HT1080 (cell line): Measurements from ENCODE around the gene TMEM184A. TPM values are rescaled to one million over a fixed set of nuclear protein-coding genes. Genes with fewer than 3 reads are reported as not detected.

Experiments
- DNase-seq: peaks from one replicate; pipeline ENCODE4 v3.0.0-alpha.2; 2015; ENCODE audit warnings: low read depth
- total RNA-seq: library from RNA; depleted of rRNA; stranded (reverse); fragments of >200 nt; shearing (Covaris generic); gene quantifications from 2 replicates; pipeline ENCODE4 v1.2.3, GENCODE V29; 2014

TMEM184A gene
- total RNA-seq, 1 experiment from 2014 or later = 1.5 TPM

DNA sequence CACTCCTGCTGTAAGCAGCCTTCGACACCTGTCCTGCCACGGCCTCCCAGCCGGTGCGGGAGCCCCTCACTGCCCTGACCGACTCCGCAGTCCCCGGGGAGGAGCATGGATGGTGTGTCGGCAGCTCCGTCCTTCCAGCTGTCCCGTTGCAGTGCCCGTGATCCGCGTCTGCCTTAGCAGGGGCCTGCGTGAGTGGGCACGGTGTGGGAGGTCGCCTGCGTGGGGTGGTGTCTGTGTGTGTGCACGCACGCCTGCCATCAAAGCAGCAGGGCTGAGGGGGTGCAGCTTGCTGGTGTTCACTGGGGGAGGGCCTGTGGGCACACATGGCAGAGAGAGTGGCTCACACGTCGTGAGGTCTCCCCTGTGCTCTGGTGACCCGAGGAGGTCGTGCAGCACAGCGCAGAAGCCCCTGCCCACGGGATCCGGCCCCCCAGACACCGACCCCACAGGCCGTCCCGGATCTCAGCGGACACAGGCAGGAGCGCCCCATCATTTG, 15.2 kb downstream of the TMEM184A start:
- no peak for DNase-seq

DNA sequence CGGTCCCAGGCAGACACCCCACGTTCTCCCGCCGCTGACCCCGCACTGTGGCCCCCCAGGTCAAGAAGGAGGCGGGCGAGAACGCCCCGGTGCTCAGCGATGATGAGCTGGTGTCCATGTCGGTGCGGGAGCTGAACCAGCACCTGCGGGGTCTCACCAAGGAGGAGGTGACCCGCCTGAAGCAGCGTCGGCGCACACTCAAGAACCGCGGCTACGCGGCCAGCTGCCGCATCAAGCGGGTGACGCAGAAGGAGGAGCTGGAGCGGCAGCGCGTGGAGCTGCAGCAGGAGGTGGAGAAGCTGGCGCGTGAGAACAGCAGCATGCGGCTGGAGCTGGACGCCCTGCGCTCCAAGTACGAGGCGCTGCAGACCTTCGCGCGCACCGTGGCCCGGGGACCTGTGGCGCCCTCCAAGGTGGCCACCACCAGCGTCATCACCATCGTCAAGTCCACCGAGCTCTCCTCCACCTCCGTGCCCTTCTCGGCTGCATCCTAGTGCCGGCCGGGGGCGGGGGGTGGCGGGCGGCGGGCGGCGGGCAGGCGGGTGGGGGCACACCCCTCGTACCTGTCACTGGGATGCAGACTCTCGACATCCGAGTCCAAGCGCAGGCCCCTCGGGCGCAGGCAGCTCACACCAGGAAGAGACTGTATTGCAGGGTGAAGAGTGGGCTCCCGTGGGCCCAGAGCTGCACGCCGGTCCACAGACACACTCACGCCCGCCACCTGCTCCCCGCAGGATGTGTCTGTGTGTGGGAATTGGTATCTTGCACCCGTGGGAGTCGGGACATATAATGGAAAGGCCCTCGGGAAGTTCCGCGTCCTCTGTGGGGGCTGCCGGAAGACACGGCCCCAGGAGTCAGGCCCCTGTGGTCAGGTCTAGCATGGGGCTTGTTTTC, 15.9 kb downstream of the TMEM184A start:
- no peak for DNase-seq

DNA sequence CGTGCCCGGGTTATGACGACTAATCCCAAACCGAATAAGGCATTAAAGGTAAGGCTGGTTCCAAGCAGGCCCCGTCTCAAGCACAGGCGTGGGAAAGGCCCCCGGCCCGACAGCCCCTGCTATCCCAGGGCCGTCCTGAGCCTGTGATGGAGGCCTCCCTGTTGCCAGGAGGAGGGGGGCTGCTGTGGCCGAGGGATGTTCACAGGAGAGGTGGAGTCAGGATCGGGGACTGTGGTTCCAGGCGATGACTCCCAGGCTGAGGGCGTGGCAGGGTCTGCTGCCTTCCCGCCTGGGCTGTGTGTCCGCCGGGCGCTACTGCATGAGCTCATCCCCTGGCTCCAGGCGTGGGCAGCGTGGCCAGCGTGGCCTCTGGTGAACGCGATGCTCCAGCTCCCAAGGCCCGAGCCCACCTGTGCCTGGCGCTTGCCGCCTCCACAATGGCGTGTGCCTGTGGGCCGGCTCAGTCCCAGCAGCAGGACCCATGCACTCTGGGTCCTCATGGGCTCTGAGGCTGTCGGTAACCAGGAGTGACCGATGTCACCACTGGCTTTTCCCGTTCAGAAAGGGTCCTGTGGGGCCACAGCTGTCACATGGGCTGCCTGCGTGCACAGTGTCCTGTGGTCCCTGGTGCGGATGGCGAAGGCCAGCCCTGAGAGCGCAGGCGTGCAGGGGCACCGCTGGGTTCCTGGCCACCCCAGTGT, 16.7 kb downstream of the TMEM184A start:
- no peak for DNase-seq

- DNase-seq = no peak
Measured at GRCh38 chr7:1538544-1539180, 17.3 kb downstream of the TMEM184A start.

DNA sequence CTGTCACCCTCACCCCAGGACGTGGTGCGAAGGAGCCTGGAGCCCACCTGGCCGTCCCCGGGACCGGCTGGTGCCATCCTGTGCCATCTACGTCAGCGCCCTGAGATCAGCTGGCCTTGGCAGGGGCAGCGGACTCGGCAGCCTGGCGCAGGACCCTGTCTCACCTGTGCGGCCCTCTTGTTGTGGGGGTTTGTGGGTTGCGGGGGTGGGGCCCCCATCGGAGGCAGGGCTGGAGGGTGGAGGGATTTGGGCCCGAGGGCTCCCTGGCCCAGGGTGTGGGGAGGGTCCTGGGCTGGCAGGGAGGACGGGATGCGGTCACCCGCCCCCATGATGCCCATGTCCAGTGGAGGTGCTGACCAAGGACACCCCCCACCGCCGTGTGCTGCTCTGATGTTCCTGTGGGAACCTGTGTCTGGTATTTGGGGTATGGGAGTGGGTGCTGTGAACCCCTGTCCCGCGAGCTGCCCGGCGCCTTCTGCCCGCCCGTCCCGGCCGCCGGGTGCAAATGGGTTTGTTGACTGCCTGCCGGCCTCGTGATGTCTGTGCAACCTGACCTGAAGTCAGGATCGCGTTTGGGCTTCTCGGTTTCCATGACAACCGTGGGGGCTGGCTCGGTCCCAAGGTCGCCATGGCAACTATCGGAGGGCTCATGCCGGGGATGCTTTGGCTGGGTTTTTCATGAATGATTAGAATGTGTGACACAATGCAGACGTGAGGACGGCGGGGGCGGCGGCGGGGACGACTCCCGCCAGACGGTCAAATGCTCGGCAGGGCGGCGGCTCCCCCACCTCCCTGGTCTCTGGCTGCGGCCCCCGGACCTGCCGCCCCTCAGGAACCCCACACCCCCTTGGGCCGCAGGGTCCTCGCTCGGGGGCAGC, 18.2 kb downstream of the TMEM184A start:
- peak; percentile 97 for DNase-seq

DNA sequence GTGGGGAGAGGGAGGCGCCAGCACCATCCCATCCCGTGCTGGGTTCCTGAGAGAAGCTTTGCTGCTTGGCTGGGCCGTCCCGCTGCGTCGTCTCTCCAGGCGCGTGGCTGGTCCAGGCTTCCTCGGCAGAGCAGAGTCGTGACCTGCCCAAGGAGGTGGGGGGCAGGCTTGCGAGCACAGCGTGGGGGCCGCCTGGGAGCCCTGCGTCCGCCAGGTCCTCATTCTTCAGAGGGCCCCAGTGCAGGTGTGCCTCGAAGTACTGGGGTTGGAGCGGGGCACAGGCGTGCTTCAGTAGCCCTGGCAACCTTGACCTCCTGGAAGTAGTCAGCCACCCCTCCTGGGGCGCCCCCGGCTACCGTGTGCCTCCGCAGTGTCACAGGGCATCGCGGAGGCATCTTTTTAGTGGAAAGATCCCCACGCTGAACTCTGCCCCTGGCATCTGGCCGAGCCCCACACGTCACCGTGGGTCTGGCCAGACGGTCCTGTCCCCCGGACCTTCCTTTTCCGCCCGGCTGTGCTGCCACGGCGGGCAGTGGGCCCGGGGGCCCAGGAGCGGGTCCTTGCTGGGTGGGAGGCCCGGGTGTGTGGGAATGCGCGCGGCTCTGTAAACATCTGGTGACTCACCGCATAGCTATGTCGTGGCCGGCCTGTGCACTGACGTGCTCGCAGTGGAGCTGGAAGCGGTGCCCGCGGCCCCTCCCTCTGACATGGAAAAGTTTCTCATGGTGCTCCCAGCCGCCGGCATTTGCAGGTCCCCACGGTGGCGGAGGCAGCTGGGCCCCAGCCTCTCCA, 19.1 kb downstream of the TMEM184A start:
- peak; percentile 97 for DNase-seq

GRCh38 chr7:1536455-1536742, 19.6 kb downstream of the TMEM184A start:
- DNase-seq = no peak

DNA sequence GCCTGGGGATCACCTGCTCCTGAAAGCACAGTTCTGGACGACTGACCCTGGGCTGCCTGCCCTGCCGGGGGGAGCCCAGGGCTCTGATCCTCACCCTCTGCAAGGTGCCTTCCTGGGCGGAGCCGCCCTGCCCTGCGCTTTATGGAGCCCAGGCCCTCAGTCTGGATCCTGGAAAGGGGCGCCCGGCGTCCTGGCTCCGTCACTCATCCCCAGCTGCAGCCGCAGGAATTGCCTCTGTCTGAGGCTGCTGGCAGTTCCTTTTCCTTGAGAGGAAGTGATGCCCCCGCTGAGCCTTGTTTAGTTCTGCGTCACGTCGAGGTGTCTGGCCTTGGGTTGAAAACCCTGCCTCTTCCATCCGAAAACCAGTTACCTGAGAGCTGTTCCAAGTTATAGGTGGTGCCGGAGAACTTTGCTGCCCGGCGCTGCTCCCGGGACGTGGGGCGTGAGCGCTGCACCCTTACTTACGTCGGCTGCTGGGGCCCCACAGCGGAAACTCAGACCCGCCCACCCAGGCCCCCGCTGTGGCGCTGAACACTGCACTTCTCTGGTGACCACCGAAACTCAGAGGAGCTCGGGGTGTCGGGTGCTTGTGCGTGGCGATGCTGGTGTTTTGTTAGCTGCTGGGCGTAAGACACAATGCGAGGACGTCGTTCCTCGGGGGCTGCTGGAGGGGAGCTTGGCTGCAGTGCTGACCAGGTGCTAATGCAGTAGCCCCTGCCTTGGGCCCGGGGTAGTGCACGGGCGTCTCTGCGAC, 20.1 kb downstream of the TMEM184A start:
- no peak for DNase-seq

GRCh38 chr7:1535100-1535458, 20.9 kb downstream of the TMEM184A start:
- no peak for DNase-seq

- DNase-seq = no peak
Measured at GRCh38 chr7:1534330-1535099, 21.5 kb downstream of the TMEM184A start.

GRCh38 chr7:1533547-1534329, 22.3 kb downstream of the TMEM184A start:
- peak; percentile 97 for DNase-seq

DNA sequence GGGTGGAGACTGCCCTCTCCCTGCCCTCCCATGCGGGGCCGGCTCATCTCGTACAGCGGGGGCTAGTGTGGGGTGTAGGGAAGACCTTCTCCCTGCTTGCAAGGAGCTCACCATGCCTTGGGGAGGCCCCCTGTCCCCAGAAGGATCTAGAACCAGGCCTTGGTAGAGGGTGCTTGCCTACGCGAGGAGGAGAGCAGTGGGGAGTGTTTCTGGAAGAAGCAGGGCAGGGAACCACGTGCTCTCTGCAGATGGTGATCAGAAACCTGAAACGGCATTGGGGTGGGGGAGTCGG, 22.8 kb downstream of the TMEM184A start:
- no peak for DNase-seq

DNA sequence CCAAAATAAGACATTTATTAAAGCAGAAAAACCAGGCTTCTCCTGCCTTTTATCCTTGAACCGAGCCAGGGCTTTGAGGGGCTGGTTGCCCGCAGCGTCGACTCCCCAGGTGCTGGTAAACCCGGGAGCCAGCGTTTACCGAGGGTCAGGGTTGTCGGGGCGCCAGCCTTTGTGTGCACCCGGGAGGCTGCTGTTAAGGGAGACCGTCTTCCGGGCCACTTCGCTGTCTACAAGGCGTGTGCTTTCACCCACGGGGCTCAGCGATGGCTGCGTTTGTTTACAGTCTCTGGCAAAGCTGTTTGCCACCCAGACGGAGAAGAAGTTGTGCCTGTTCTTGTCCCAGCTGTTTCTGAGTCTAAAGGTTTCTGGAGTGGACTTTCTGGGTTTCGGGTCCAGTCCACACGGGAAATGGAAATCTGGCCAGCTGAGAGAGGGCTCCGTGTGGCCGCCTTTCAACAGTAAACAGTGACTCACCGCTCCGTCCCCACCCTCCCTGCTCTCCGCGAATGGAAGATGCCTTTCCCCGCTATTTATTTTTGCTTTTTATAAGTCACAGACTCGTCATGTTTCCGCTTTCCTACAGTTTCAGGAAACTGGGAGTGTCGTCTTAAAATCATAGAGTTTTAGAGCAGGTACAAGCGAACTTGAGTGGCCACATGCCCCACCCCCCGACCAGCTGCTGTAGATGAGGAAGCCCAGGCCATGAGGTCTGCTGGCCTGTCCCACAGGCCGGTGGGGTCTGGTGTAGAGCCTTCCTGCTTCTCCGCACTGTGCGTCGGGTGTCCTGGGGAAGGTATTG, 23.4 kb downstream of the TMEM184A start:
- peak; percentile 97 for DNase-seq

DNA sequence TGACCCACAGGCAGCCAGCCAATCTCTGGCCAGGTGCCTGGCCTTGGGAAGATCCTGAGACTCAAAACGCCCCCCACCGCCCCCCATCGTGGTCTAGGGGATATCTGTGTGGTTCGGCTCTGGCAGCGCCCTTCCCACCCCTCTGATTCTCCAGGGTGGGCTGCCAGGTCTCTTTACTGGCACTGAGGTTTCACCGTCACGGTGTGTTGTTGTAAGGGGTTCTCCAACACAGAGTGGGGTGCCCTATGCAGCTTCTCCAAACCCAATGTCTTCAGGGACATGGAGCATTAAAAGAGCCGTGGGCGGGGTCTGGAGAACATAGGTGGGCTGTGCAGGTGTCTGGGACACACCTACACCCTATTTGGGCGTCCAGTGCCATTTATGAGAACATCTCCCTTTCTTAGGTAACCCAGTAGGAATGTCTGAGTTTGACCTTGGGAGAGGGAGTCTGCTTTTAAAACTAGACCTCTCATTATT, 24.0 kb downstream of the TMEM184A start:
- DNase-seq = no peak

DNA sequence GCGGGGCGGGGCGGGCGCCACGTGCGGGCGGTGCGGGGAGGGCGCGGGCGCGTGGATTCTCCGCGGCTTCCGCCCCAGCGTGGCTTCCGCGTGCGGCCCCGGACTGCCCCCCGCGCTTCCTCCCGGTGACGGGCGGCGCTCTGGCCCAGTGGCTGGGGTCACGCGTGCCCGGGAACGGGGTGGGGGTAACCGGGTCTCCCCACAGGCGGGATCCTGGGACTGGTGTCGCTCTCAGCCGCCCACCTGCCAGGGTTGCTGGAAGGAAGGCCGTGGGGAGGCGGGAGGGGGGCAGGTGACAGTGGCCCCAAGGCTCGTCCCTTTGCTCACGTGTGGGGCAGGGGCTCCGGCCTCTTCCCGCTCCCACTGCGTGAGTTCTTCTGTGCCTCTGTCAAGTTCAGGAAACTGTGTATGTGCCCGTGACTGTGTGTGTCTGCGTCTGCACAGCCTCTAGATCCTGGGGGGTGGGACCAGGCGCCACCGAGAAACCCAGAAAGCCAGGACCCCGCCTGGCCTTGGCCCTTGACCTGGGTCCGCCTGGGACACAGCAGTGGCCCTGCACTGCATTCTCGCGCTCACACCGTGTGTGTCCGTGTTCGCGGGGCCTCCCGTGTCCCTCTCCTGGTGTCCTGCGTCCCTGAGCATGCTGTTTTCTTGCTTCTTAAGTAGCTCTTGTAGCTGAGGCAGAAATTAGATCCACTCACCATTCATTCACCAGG, 24.6 kb downstream of the TMEM184A start:
- DNase-seq = peak; percentile 39

DNA sequence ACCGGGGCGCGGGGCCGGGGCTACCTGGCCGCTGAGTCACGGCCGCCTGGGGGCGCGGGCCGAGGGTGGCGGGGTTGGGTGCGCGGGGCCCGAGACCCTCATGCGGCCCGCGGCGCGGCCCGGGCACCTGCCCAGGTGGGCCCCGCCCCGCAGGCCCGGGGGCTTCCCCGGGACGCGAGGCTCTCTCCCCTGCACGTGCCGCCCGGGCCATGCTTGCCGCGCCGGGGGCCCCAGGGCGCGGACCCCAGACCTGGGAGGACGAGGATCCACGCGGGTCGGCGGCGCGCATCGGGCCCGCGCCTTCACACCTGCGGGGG, 25.1 kb downstream of the TMEM184A start:
- DNase-seq = no peak
